ENCODE data around the gene AK5.
A peak's percentile ranks its signal among the peaks of the same experiment; 100 is the strongest.
"Not testable (repeated sequence)": the region's sequence is repeated elsewhere in the genome, so short reads cannot be mapped to it uniquely, and the experiment has no call there.

Gene AK5

GRCh38 chr1:77283701-77284425 is 2.0 kb downstream of the AK5 start:
- in situ Hi-C loops (cut with MboI; ENCODE audit: low pct_unique_long_range_greater_than_20kb, low sequenced_read_pairs), result no loop called here
- DNase-seq, result no peak

DNA sequence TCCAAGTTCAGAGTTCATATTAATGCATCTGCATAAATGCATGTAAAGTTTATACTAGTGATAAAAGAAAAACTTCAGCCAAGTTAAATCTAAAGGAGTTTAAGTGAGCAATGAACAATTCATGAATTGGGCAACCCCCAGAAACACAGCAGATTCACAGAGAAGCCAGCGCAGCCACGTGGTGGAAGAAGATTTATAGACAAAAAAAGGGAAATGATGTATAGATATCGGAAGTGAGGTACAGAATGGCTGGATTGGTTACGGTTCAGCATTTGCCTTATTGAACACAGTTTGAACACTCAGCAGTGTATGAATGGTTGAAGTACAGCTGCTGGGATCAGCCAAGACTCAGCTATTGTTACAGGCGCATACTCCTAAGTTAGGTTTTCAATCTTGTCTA is 5.7 kb downstream of the AK5 start:
- DNase-seq, result no peak
- in situ Hi-C loops (cut with MboI; ENCODE audit: low pct_unique_long_range_greater_than_20kb, low sequenced_read_pairs), result no loop called here

GRCh38 chr1:77288275-77288674 is 6.5 kb downstream of the AK5 start:
- DNase-seq, result no peak
- in situ Hi-C loops (cut with MboI; ENCODE audit: low pct_unique_long_range_greater_than_20kb, low sequenced_read_pairs), result no loop called here

- DNase-seq, result no peak
- in situ Hi-C loops (cut with MboI; ENCODE audit: low pct_unique_long_range_greater_than_20kb, low sequenced_read_pairs), result no loop called here
These were observed 8.8 kb downstream of the AK5 start for GRCh38 chr1:77290576-77290975.

DNA sequence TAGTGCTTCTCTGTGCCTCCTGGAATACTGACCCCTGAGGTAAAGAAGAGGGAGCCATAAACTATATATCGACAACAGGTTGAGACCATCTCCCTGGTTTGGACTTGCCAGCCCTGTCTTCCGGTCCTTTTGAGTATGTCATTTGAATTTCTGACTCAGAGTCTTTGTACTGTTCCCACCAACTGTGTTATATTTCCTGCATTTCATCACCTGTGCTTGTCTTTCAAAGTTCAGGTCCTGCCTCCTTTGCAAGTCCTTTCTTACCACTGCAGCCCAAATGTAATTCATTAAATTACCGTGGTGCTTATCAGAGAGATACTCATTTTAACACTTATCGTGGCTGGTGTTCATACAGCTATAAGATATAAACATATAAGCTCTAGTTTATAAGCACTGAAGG is 10.7 kb downstream of the AK5 start:
- in situ Hi-C loops (cut with MboI; ENCODE audit: low pct_unique_long_range_greater_than_20kb, low sequenced_read_pairs), result no loop called here
- DNase-seq, result no peak

DNA sequence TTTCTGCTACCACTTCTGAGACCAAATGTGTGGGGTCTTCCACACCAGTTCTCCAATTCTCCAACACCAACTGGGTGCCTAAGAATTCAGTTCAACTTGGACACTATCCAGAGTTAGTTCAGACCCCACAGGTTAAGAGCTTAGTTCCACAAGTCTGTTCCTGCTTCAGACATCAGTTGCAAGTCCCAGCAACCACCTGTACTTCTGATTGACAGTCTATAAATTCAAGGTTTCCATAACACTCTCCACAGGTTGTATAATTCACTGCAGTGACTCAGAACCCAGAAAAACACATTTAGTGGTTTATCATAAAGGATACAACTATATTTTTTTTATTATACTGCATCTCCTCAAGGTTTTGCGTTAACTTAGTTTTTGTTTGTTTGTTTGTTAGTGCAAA is 18.7 kb downstream of the AK5 start:
- in situ Hi-C loops (cut with MboI; ENCODE audit: low pct_unique_long_range_greater_than_20kb, low sequenced_read_pairs), result no loop called here
- no peak for DNase-seq

- in situ Hi-C loops (cut with MboI; ENCODE audit: low pct_unique_long_range_greater_than_20kb, low sequenced_read_pairs), result no loop called here
These were observed 21.6 kb downstream of the AK5 start for GRCh38 chr1:77303387-77303786.

DNA sequence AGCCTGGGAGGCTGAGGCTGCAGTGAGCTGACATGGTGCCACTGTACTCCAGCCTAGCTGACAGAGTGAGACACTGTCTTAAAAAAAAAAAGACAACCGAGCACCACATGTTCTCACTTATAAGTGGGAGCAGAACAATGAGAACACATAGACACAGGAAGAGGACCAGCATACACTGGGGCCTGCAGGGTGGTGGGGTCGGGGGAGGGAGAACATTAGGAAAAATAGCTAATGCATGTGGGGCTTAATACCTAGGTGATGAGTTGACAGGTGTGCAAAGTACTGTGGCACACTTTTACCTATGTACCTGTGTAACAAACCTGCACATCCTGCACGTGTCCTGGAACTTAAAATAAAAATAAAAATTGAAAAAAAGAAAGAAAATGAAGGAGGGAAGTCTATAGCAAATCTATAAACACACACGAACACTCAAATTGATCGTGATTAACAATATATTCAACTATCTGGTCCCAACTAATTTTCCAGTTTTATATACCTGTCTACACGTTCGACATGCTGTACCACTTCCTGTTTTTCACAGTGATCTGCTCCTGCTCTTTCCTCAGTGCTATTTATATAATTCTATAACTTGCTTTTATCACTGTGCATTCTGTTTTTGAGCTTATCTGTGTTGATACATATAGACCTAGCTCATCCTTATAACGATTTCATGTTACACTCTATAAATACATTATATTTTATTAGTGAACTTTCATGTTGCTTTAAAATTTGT is 27.2 kb downstream of the AK5 start:
- in situ Hi-C loops (cut with MboI; ENCODE audit: low pct_unique_long_range_greater_than_20kb, low sequenced_read_pairs), result no loop called here
- peak; percentile 15 for DNase-seq

More at GRCh38 chr1:77303387-77303786, 21.6 kb downstream of the AK5 start:
- DNase-seq, result no peak

DNA sequence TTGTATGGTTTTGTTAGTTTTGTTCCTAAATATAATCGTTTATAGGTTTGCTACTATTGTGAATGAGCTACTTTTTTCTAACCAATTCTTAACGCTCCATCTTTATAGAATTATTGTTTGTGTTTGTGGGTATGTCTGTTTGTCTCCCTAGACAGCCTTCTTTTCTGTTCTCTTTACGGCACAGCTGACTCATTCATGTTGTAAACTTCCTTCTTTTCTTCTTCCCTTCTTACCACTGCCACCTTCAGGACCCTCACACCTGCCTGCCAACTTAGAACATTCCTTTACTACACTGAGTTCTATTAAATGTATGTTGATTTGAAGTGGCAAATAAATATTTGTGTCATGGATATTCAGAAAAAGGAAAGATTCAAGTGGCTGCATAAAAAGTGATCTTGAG is 29.1 kb downstream of the AK5 start:
- in situ Hi-C loops (cut with MboI; ENCODE audit: low pct_unique_long_range_greater_than_20kb, low sequenced_read_pairs), result no loop called here
- DNase-seq, result peak; percentile 37

GRCh38 chr1:77312364-77312763 is 30.5 kb downstream of the AK5 start:
- in situ Hi-C loops (cut with MboI; ENCODE audit: low pct_unique_long_range_greater_than_20kb, low sequenced_read_pairs); DNase-seq: not testable (repeated sequence)

DNA sequence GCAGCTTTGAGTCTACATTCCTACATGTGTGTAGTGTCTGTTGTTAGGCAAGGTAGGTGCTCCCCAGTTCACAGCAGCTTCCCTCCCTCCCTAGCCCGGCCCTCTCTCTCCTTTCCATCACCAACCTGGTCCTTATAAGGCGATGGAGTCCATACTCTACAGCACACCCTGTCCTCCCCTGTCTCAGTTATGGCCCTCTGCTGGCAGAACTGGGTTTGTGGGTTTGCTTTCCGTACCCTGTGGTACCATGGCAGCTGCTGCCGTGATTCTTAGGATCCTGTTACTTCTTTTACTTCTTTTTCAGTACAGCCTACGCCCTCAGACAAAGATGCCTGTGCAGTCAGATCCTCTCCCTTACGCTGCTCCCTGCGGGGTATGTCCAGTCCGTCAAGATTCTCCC is 31.7 kb downstream of the AK5 start:
- in situ Hi-C loops (cut with MboI; ENCODE audit: low pct_unique_long_range_greater_than_20kb, low sequenced_read_pairs), result no loop called here
- DNase-seq, result peak; percentile 53

- DNase-seq, result no peak
- in situ Hi-C loops (cut with MboI; ENCODE audit: low pct_unique_long_range_greater_than_20kb, low sequenced_read_pairs), result no loop called here
These were observed 34.2 kb downstream of the AK5 start for GRCh38 chr1:77316006-77316405.

GRCh38 chr1:77316966-77317365 is 35.1 kb downstream of the AK5 start:
- in situ Hi-C loops (cut with MboI; ENCODE audit: low pct_unique_long_range_greater_than_20kb, low sequenced_read_pairs), result no loop called here
- DNase-seq, result no peak

DNA sequence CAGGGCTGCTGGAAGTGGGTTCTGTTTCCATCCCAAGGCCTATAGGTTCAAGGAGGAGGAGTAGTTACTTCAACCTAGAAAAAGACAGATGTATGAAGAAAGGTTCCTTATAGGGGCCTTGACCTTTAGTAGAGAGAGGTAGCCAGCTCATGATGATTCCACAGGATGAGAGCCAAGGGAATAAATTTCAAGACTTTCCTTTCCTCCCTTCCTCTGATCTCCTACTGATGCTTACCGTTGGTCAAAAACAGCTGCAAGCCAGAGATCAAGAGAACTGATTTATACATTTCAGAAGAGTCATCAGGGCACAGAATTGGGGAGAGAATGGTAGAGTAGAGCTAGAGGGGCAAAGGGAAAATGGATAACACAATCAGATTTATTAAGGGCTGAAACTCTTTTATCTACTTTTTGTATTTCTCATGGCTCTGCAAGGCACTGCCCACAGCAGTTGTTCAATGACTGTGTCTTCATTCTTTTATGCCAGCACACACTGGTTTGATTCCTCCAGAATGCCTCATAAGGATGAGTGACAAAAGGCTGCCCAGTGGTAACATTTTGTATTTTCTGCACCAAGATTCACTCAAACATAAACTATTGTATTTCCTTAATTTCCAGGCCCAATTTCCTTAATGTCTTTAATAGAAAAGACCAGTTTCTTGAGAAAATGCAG is 37.4 kb downstream of the AK5 start:
- DNase-seq, result no peak
- in situ Hi-C loops (cut with MboI; ENCODE audit: low pct_unique_long_range_greater_than_20kb, low sequenced_read_pairs), result no loop called here

GRCh38 chr1:77322061-77322900 is 40.5 kb downstream of the AK5 start:
- DNase-seq, result no peak
- in situ Hi-C loops (cut with MboI; ENCODE audit: low pct_unique_long_range_greater_than_20kb, low sequenced_read_pairs), result no loop called here

- in situ Hi-C loops (cut with MboI; ENCODE audit: low pct_unique_long_range_greater_than_20kb, low sequenced_read_pairs), result no loop called here
- no peak for DNase-seq
These were observed 51.7 kb downstream of the AK5 start for GRCh38 chr1:77333501-77333900.

- in situ Hi-C loops (cut with MboI; ENCODE audit: low pct_unique_long_range_greater_than_20kb, low sequenced_read_pairs), result no loop called here
- no peak for DNase-seq
These were observed 54.9 kb downstream of the AK5 start for GRCh38 chr1:77336729-77337128.

DNA sequence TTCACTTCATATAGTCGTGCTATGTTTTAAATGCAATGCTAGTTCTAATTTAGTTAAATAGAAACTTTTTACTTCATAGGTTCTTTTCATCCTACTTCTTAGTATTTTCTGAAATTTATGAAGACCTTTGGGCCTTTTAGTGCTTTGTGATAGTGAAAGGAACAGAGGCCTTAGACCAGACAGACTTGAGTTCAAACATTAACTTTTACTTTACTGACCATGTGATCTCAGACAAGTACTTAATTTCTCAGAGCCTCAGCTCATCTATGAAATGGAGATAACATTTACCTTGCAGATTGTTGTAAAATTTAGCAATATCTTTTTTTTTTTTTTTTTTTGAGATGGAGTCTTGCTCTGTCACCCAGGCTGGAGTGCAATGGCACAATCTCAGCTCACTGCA is 57.5 kb downstream of the AK5 start:
- in situ Hi-C loops (cut with MboI; ENCODE audit: low pct_unique_long_range_greater_than_20kb, low sequenced_read_pairs), result no loop called here
- DNase-seq, result no peak

GRCh38 chr1:77341195-77341594 is 59.4 kb downstream of the AK5 start:
- in situ Hi-C loops (cut with MboI; ENCODE audit: low pct_unique_long_range_greater_than_20kb, low sequenced_read_pairs), result no loop called here
- no peak for DNase-seq

Measured in KBM-7 (cell line).